ENCODE results near the gene ASB10. TPM values are rescaled to one million over a fixed set of nuclear protein-coding genes. Genes with fewer than 3 reads are reported as not detected.

ASB10 gene
- total RNA-seq, 1 donor from 2014 or later, result not detected

- intact Hi-C loops (cut with DNase I), result no loop called here
- DNase-seq (ENCODE audit: low spot score in 2 of 2), result no peak
- Histone ChIP-seq H3K36me3 (no peaks in the 10 kb centered on the region), H3K4me3 (no peak overlapping the region), H3K27ac (no peak overlapping the region), H3K27me3 (no peaks in the 10 kb centered on the region), H3K4me1 (no peaks in the 10 kb centered on the region), H3K9me3 (no peaks in the 10 kb centered on the region)
- no peak for TF ChIP-seq CTCF (IDR thresholded peaks at IDR 0.05)
These were observed 4.5 kb upstream of the ASB10 start for GRCh38 chr7:151191544-151191943.

GRCh38 chr7:151189038-151189437, 2.0 kb upstream of the ASB10 start:
- Histone ChIP-seq H3K27ac (no peak overlapping the region), H3K4me1 (no peaks in the 10 kb centered on the region), H3K9me3 (no peaks in the 10 kb centered on the region), H3K36me3 (no peaks in the 10 kb centered on the region), H3K27me3 (no peaks in the 10 kb centered on the region), H3K4me3 (no peak overlapping the region)
- DNase-seq (ENCODE audit: low spot score in 2 of 2), result no peak
- intact Hi-C loops (cut with DNase I), result no loop called here
- TF ChIP-seq CTCF (IDR thresholded peaks at IDR 0.05), result no peak

GRCh38 chr7:151188252-151188542, 1.1 kb upstream of the ASB10 start:
- no peak for TF ChIP-seq CTCF (IDR thresholded peaks at IDR 0.05)
- intact Hi-C loops (cut with DNase I), result no loop called here
- Histone ChIP-seq H3K36me3 (no peaks in the 10 kb centered on the region), H3K4me3 (no peak overlapping the region), H3K9me3 (no peaks in the 10 kb centered on the region), H3K27me3 (no peaks in the 10 kb centered on the region), H3K4me1 (no peaks in the 10 kb centered on the region), H3K27ac (no peak overlapping the region)
- DNase-seq (ENCODE audit: low spot score in 2 of 2), result no peak

GRCh38 chr7:151187409-151188251, 580 bp upstream of the ASB10 start:
- Histone ChIP-seq H3K27me3 (no peaks in the 10 kb centered on the region), H3K9me3 (no peaks in the 10 kb centered on the region), H3K4me3 (no peak overlapping the region), H3K27ac (no peak overlapping the region), H3K36me3 (no peaks in the 10 kb centered on the region), H3K4me1 (no peaks in the 10 kb centered on the region)
- TF ChIP-seq CTCF (IDR thresholded peaks at IDR 0.05), result no peak
- intact Hi-C loops (cut with DNase I), result no loop called here
- DNase-seq (ENCODE audit: low spot score in 2 of 2), result no peak

- H3K4me1 ChIP-seq, result no peaks in the 10 kb centered on the region
- no peak for TF ChIP-seq CTCF (IDR thresholded peaks at IDR 0.05)
- H3K9me3 ChIP-seq, result no peaks in the 10 kb centered on the region
- no peak overlapping the region for H3K27ac ChIP-seq
- no peak overlapping the region for H3K4me3 ChIP-seq
- DNase-seq (ENCODE audit: low spot score in 2 of 2), result no peak
- H3K36me3 ChIP-seq, result no peaks in the 10 kb centered on the region
- intact Hi-C loops (cut with DNase I), result no loop called here
- no peaks in the 10 kb centered on the region for H3K27me3 ChIP-seq
These were observed 1.0 kb downstream of the ASB10 start for GRCh38 chr7:151185762-151186639.
